ENCODE measurements around the gene JAK2. TPM values are rescaled to one million over a fixed set of nuclear protein-coding genes. Genes with fewer than 3 reads are reported as not detected.

The JAK2 gene
- total and polyA plus RNA-seq, 2 experiments from 2014 or later, result 14.3 to 17.1 TPM

DNA sequence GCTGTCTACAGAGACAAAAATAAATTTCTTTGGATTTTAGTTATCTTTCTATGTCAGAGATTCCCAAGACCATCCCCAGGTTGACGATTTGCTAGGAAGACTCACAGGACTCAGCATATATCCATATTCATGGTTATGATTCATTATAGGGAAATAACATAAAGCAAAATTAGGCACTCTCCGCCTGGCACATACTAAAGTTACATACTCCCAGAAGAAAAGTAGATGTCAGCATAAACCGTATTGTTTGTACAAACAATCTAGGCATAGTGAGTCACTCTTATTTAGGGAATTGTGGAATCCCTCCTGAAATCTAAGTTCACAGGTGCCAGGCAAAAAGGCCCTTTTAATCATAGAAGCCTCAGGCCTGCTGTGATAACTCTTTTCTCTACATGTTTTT lies 137.4 kb downstream of the JAK2 start:
- H3K4me1 ChIP-seq (ENCODE audit: insufficient read depth), result no peaks in the 10 kb centered on the region
- no peaks in the 10 kb centered on the region for H3K9me3 ChIP-seq (ENCODE audit: low read depth)
- H3K9me2 ChIP-seq (replicated peaks; ENCODE audit: insufficient read depth), result no peaks in the 10 kb centered on the region
- H3K27ac ChIP-seq, result no peak overlapping the region
- 95% methylated on average over 3 of the region's 3 CpGs for WGBS (ENCODE audit: low lambda C conversion rate, missing lambda C conversion rate)
- no peaks in the 10 kb centered on the region for H4K20me1 ChIP-seq (ENCODE audit: insufficient read depth, poor library complexity, severe bottlenecking)
- no peak for DNase-seq (ENCODE audit: low spot score)
- no peaks in the 10 kb centered on the region for H3K79me2 ChIP-seq
- H3K4me3 ChIP-seq, result no peak overlapping the region
- no peak for TF ChIP-seq EZH2phosphoT487 (IDR thresholded peaks at IDR 0.05; ENCODE audit: low read depth, severe bottlenecking, unreplicated experiment)
- TF ChIP-seq EZH2 (IDR thresholded peaks at IDR 0.05; ENCODE audit: borderline replicate concordance), result no peak
- TF ChIP-seq, protein P1, sequence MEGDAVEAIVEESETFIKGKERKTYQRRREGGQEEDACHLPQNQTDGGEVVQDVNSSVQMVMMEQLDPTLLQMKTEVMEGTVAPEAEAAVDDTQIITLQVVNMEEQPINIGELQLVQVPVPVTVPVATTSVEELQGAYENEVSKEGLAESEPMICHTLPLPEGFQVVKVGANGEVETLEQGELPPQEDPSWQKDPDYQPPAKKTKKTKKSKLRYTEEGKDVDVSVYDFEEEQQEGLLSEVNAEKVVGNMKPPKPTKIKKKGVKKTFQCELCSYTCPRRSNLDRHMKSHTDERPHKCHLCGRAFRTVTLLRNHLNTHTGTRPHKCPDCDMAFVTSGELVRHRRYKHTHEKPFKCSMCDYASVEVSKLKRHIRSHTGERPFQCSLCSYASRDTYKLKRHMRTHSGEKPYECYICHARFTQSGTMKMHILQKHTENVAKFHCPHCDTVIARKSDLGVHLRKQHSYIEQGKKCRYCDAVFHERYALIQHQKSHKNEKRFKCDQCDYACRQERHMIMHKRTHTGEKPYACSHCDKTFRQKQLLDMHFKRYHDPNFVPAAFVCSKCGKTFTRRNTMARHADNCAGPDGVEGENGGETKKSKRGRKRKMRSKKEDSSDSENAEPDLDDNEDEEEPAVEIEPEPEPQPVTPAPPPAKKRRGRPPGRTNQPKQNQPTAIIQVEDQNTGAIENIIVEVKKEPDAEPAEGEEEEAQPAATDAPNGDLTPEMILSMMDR (IDR thresholded peaks at IDR 0.05; ENCODE audit: poor library complexity), result no peak
- H3K27me3 ChIP-seq, result no peaks in the 10 kb centered on the region
- H2AFZ ChIP-seq, result no peak overlapping the region
- no peaks in the 10 kb centered on the region for H3K36me3 ChIP-seq (replicated peaks; ENCODE audit: insufficient read depth, low read depth)
- no peak overlapping the region for H3K4me2 ChIP-seq

DNA sequence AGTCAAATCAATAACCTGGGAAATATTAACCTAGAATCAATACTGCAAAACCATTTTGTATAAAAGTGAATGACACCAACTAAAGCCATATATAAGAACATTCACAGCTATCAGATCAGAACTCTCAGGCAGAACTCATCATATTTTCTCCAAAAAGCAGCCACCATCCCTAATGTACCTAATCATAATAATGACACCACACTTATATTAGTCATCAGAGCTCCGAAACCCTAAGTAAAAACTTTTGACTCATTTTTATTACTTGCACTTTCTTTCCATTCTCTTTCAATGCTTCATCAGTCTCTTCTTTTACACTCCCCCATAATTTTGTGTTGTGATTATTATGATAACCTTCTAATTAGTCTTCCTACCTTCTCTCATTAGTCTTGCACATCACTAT lies 155.1 kb downstream of the JAK2 start:
- H3K9me3 ChIP-seq (ENCODE audit: low read depth), result peaks cover 8% of the 10 kb centered on the region
- H4K20me1 ChIP-seq (ENCODE audit: insufficient read depth, poor library complexity, severe bottlenecking), result no peaks in the 10 kb centered on the region
- H2AFZ ChIP-seq, result no peak overlapping the region
- 93% methylated on average over 1 of the region's 1 CpG for WGBS (ENCODE audit: low lambda C conversion rate, missing lambda C conversion rate)
- TF ChIP-seq EZH2phosphoT487 (IDR thresholded peaks at IDR 0.05; ENCODE audit: low read depth, severe bottlenecking, unreplicated experiment), result no peak
- TF ChIP-seq, protein P1 (IDR thresholded peaks at IDR 0.05; ENCODE audit: poor library complexity), result no peak
- no peak for TF ChIP-seq EZH2 (IDR thresholded peaks at IDR 0.05; ENCODE audit: borderline replicate concordance)
- H3K36me3 ChIP-seq (replicated peaks; ENCODE audit: insufficient read depth, low read depth), result peaks cover 3% of the 10 kb centered on the region
- no peaks in the 10 kb centered on the region for H3K27me3 ChIP-seq
- no peaks in the 10 kb centered on the region for H3K9me2 ChIP-seq (replicated peaks; ENCODE audit: insufficient read depth)
- no peak overlapping the region for H3K4me3 ChIP-seq
- no peaks in the 10 kb centered on the region for H3K79me2 ChIP-seq
- H3K4me1 ChIP-seq (ENCODE audit: insufficient read depth), result no peaks in the 10 kb centered on the region
- H3K4me2 ChIP-seq, result no peak overlapping the region
- H3K27ac ChIP-seq, result no peak overlapping the region
- DNase-seq (ENCODE audit: low spot score), result no peak

DNA sequence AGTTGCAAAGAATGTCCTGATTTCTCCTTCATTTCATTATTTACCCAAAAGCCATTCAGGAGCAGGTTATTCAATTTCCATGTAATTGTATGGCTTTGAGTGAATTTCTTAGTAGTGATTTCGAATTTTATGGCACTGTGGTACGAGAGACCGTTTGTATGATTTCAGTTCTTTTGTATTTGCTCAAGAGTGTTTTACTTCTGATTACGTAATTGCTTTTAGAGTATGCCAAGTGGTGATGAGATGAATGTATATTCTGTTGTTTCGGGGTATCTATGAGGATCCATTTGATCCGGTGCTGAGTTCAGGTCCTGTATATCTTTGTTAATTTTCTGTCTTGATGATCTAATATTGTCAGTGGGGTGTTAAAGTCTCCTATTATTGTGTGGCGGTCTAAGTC lies 159.1 kb downstream of the JAK2 start:
- H3K36me3 ChIP-seq (replicated peaks; ENCODE audit: insufficient read depth, low read depth), result peaks cover 3% of the 10 kb centered on the region
- H3K4me1 ChIP-seq (ENCODE audit: insufficient read depth), result no peaks in the 10 kb centered on the region
- no peak for DNase-seq (ENCODE audit: low spot score)
- H3K4me2 ChIP-seq, result no peak overlapping the region
- H3K4me3 ChIP-seq, result no peak overlapping the region
- TF ChIP-seq, protein P1 (IDR thresholded peaks at IDR 0.05; ENCODE audit: poor library complexity), result no peak
- TF ChIP-seq EZH2phosphoT487 (IDR thresholded peaks at IDR 0.05; ENCODE audit: low read depth, severe bottlenecking, unreplicated experiment), result no peak
- TF ChIP-seq EZH2 (IDR thresholded peaks at IDR 0.05; ENCODE audit: borderline replicate concordance), result no peak
- H4K20me1 ChIP-seq (ENCODE audit: insufficient read depth, poor library complexity, severe bottlenecking), result no peaks in the 10 kb centered on the region
- H2AFZ ChIP-seq, result no peak overlapping the region
- no peaks in the 10 kb centered on the region for H3K9me2 ChIP-seq (replicated peaks; ENCODE audit: insufficient read depth)
- no peak overlapping the region for H3K27ac ChIP-seq
- no peaks in the 10 kb centered on the region for H3K9me3 ChIP-seq (ENCODE audit: low read depth)
- no peaks in the 10 kb centered on the region for H3K27me3 ChIP-seq
- H3K79me2 ChIP-seq, result no peaks in the 10 kb centered on the region
- WGBS (ENCODE audit: low lambda C conversion rate, missing lambda C conversion rate), result 85% methylated on average over 7 of the region's 7 CpGs

DNA sequence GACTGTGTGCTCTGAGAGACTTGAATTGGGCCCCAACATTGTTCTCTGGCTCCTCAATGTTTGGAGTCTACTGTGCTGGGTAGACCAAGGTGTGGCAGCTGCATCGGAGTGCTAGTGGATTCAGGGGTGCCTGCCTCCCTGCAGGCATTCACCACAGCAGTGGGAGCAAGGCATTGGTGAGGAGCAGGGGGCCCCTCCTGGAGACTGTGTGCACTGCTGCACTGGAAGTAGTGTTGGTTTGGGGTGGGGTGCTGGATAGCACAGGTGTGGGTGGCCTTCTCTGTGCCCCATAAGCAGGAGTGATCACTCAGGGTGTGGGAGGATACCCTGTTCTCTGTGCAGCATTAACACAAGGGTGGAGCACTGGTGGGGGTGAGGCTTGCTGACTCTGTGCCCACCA lies 161.2 kb downstream of the JAK2 start:
- H3K9me3 ChIP-seq (ENCODE audit: low read depth), result no peaks in the 10 kb centered on the region
- H3K9me2 ChIP-seq (replicated peaks; ENCODE audit: insufficient read depth), result no peaks in the 10 kb centered on the region
- H3K36me3 ChIP-seq (replicated peaks; ENCODE audit: insufficient read depth, low read depth), result peaks cover 3% of the 10 kb centered on the region
- no peak overlapping the region for H3K4me2 ChIP-seq
- no peaks in the 10 kb centered on the region for H3K27me3 ChIP-seq
- H3K79me2 ChIP-seq, result no peaks in the 10 kb centered on the region
- H3K27ac ChIP-seq, result no peak overlapping the region
- no peaks in the 10 kb centered on the region for H4K20me1 ChIP-seq (ENCODE audit: insufficient read depth, poor library complexity, severe bottlenecking)
- H3K4me3 ChIP-seq, result no peak overlapping the region
- 92% methylated on average over 1 of the region's 1 CpG for WGBS (ENCODE audit: low lambda C conversion rate, missing lambda C conversion rate)
- TF ChIP-seq, protein P1 (IDR thresholded peaks at IDR 0.05; ENCODE audit: poor library complexity), result no peak
- TF ChIP-seq EZH2phosphoT487 (IDR thresholded peaks at IDR 0.05; ENCODE audit: low read depth, severe bottlenecking, unreplicated experiment) (no peak), EZH2 (IDR thresholded peaks at IDR 0.05; ENCODE audit: borderline replicate concordance) (no peak)
- no peaks in the 10 kb centered on the region for H3K4me1 ChIP-seq (ENCODE audit: insufficient read depth)
- DNase-seq (ENCODE audit: low spot score), result no peak
- no peak overlapping the region for H2AFZ ChIP-seq
